PC-3 (cell line): ENCODE measurements around the gene C11orf68. TPM values are rescaled to one million over a fixed set of nuclear protein-coding genes. Genes with fewer than 3 reads are reported as not detected.

Experiments used
- ATAC-seq: fragments of 200-7000 bp; cut with Tn5 transposase; 2 replicates; pipeline ENCODE4 v1.9.1; 2020; ENCODE audit warnings: mild to moderate bottlenecking, moderate library complexity
- BruUV-seq: library from RNA; stranded (reverse); fragments of 400-500 nt; replicated peaks from 2 replicates; lab custom pipeline; 2021; lab: Mats Ljungman, UMichigan
- CTCF ChIA-PET: fragments of 300-600 bp; sonication (Branson Sonifier 250); formaldehyde crosslinking; loops from one replicate; lab custom pipeline; 2022; ENCODE audit warnings: antibody characterized with exemption; lab: Charles Lee
- POLR2A ChIA-PET: fragments of 300-600 bp; sonication (Branson Sonifier 250); formaldehyde crosslinking; loops from one replicate; lab custom pipeline; 2022; ENCODE audit warnings: antibody characterized with exemption; ENCODE audit not compliant: unreplicated experiment; lab: Charles Lee
- DNase-seq: peaks from one replicate; pipeline ENCODE4 v3.0.0-alpha.2; 2015
- H2AFZ ChIP-seq: fragments of 300-600 bp; sonication (generic); 2 replicates; pipeline ENCODE4 v1.6.0; 2016; ENCODE audit warnings: antibody characterized with exemption, low read length
- H3F3A ChIP-seq: fragments of 300-600 bp; sonication (generic); one replicate; pipeline ENCODE4 v1.6.0; 2017; ENCODE audit warnings: antibody characterized with exemption, low read length, control low read depth, mild to moderate bottlenecking; ENCODE audit not compliant: unreplicated experiment
- H3K27ac ChIP-seq: fragments of 300-600 bp; sonication (generic); 2 replicates; pipeline ENCODE4 v1.5.1; 2016; ENCODE audit warnings: mild to moderate bottlenecking, low read length
- H3K27me3 ChIP-seq: fragments of 300-600 bp; sonication (generic); 2 replicates; pipeline ENCODE4 v1.6.1; 2016; ENCODE audit warnings: low read length, mixed read lengths
- H3K36me3 ChIP-seq: fragments of 300-600 bp; sonication (generic); 2 replicates; pipeline ENCODE4 v1.6.1; 2016; ENCODE audit warnings: low read depth, mixed run types, low read length, mixed read lengths
- H3K4me1 ChIP-seq: fragments of 300-600 bp; sonication (generic); 2 replicates; pipeline ENCODE4 v1.5.1; 2016; ENCODE audit warnings: low read length; ENCODE audit not compliant: insufficient read depth
- H3K4me2 ChIP-seq: fragments of 300-600 bp; sonication (generic); 2 replicates; pipeline ENCODE4 v1.6.0; 2016; ENCODE audit warnings: low read length
- H3K4me3 ChIP-seq: fragments of 300-600 bp; sonication (generic); 2 replicates; pipeline ENCODE4 v1.5.1; 2016; ENCODE audit warnings: mild to moderate bottlenecking, low read length, mixed read lengths
- H3K79me2 ChIP-seq: fragments of 300-600 bp; sonication (generic); 2 replicates; pipeline ENCODE4 v1.6.1; 2017; ENCODE audit warnings: low read length, mixed read lengths
- H3K9ac ChIP-seq: fragments of 300-600 bp; sonication (generic); 2 replicates; pipeline ENCODE4 v1.6.0; 2016; ENCODE audit warnings: mild to moderate bottlenecking, low read length
- H3K9me2 ChIP-seq: fragments of 300-600 bp; sonication (generic); replicated peaks from 2 replicates; pipeline ENCODE4 v1.6.1; 2016; ENCODE audit warnings: mixed run types, low read length, mixed read lengths
- H3K9me3 ChIP-seq: fragments of 300-600 bp; sonication (generic); 2 replicates; pipeline ENCODE4 v1.6.1; 2016; ENCODE audit warnings: low read length, mixed read lengths
- H4K20me1 ChIP-seq: fragments of 300-600 bp; sonication (generic); 2 replicates; pipeline ENCODE4 v1.6.1; 2016; ENCODE audit warnings: low read length, mixed read lengths
- EZH2 ChIP-seq: fragments of 300-600 bp; sonication (generic); IDR thresholded peaks from one replicate; pipeline ENCODE4 v1.6.1; 2017; ENCODE audit warnings: antibody characterized with exemption, mild to moderate bottlenecking, low read length; ENCODE audit not compliant: unreplicated experiment
- EZH2phosphoT487 ChIP-seq: fragments of 300-600 bp; sonication (generic); IDR thresholded peaks from 2 replicates; pipeline ENCODE4 v1.6.1; 2018; ENCODE audit warnings: mild to moderate bottlenecking, antibody characterized with exemption, low read length, borderline replicate concordance
- intact Hi-C: fragments of 100-400 bp; cut with micrococcal nuclease; formaldehyde crosslinking; loops from 2 replicates; pipeline ENCODE4 v1.9.0; 2023
- total RNA-seq: library from RNA; depleted of rRNA; stranded (reverse); fragments of >200 nt; gene quantifications from 2 replicates; pipeline ENCODE4 v1.2.3, GENCODE V29; 2014
- TF ChIP-seq, protein P1 (sequence below): fragments of 300-600 bp; sonication (generic); conservative IDR thresholded peaks from 2 replicates; pipeline ENCODE4 v1.5.1; 2017; ENCODE audit warnings: antibody characterized with exemption, low read depth, mild to moderate bottlenecking, low read length

The C11orf68 gene
- total RNA-seq, 1 experiment from 2014 or later, result 61.3 TPM

DNA sequence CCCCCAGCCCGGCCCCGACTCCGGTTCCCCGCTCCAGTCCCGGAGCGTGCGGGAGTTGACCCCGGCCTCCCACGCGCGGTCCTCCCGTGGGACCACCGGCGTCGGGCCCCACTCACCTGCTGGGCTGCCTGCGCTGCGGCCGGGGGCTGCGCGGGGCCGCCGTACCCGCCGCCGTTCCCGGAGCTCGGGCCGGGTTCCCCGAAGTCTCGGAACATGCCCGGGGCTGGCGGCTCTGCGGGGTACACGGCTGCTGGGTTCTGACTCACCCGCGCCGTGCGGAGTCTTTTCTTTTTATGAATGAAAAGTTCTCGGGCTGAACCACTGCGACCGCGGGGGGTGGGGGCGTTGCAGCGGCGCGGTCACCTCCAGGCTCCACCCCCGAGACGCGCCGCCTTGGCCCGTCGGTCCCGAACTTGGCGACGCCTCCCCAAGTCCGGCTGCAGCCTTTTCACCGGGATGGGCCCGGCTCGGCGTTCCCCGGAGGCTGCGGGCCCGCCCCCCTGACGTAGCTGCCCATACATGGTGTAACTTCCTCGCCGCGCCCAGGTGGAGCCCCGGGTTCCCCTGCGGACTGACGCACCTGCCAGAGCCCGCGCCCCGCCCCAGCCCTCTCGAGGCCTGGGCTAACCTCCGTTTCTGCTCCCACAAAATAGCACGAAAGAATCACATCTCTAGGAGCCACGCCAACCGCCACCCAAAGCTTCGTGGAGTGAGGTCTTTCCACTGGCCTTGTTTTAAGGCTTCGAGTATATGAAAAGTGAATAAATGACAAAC is 18.6 kb downstream of the C11orf68 start, which contains the start of gene FOSL1:
Gene FOSL1, minus strand, starts transcription at position 264 of the 774 bp plus-strand sequence. Its CDS starts 49 bp downstream, at position 215.
- POLR2A ChIA-PET, result interaction anchor here (0.5 to 2.9 kb wide), 14 partner anchors 9 to 872 kb away, joined by 3 to 31 read pairs (median 6); partner anchors contain the start of genes CCDC85B, FIBP, MUS81 and NEAT1
- H2AFZ ChIP-seq, result no peak within 1 kb of the TSS

DNA sequence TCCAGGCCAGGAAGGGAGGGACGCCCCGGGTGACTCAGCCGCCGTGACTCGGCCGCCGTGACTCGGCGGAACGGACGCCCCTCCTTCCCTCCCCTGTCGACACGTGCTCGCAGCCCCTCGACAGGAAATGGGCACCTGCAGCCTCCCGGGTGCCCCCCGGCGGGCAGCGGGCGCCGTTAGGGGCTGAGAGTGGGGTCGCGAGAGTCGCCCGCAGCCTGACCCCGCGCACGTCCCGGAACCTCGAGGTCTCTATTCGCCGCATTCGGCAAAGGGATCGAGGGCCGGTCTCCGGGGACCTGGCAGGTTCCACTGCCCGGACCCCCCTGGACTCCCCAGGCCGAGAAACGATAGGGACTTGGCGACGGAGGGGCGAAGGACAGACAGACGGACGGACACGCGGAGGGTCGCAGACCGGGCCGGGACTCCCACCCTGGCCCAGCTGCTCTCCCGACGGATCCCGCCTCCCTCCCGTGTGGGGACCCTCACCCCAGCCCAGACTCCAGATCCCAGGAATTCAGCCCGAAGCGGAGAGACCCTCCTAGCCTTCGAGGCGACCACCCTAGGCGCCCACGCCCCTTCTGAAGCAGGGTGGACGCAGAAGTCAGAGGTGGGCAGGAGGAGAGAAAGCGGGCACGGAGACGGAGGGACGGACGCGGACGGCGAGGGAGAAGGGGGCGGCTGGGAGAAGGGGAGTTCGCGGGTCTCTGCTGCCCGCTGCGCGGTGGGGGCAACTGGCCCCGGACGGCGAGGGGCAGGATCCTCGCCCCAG is 19.3 kb downstream of the C11orf68 start:
- H3K27ac ChIP-seq, result peak overlapping the region; percentile 96
- DNase-seq, result peak; percentile 91
- BruUV-seq, result no TSS peak
- H3K79me2 ChIP-seq, result peaks cover 94% of the 10 kb centered on the region
- H3K9me2 ChIP-seq, result no peaks in the 10 kb centered on the region
- H4K20me1 ChIP-seq, result peaks cover 46% of the 10 kb centered on the region
- no peak for TF ChIP-seq EZH2
- TF ChIP-seq, protein P1, sequence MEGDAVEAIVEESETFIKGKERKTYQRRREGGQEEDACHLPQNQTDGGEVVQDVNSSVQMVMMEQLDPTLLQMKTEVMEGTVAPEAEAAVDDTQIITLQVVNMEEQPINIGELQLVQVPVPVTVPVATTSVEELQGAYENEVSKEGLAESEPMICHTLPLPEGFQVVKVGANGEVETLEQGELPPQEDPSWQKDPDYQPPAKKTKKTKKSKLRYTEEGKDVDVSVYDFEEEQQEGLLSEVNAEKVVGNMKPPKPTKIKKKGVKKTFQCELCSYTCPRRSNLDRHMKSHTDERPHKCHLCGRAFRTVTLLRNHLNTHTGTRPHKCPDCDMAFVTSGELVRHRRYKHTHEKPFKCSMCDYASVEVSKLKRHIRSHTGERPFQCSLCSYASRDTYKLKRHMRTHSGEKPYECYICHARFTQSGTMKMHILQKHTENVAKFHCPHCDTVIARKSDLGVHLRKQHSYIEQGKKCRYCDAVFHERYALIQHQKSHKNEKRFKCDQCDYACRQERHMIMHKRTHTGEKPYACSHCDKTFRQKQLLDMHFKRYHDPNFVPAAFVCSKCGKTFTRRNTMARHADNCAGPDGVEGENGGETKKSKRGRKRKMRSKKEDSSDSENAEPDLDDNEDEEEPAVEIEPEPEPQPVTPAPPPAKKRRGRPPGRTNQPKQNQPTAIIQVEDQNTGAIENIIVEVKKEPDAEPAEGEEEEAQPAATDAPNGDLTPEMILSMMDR, result no peak
- TF ChIP-seq EZH2phosphoT487, result no peak
- intact Hi-C loops, result loop anchor here (1.0 kb wide), 1 partner anchor 12 kb away; no protein-coding TSS in a partner anchor
- H3K4me3 ChIP-seq, result peak overlapping the region; percentile 78
- no peak overlapping the region for H2AFZ ChIP-seq
- H3K4me2 ChIP-seq, result peak overlapping the region; percentile 96
- ChIA-PET POLR2A (interaction anchor here (0.6 to 2.9 kb wide), 6 partner anchors 8 to 38 kb away, joined by 3 to 31 read pairs (median 13); partner anchors contain the start of gene CCDC85B), CTCF (interaction anchor here (0.9 kb wide), 1 partner anchor 16 kb away, joined by 3 read pairs; no protein-coding TSS in a partner anchor)
- peak overlapping the region; percentile 98 for H3K9ac ChIP-seq
- ATAC-seq, result peak; percentile 6
- H3K27me3 ChIP-seq, result no peaks in the 10 kb centered on the region
- H3F3A ChIP-seq, result peaks cover 36% of the 10 kb centered on the region
- H3K4me1 ChIP-seq, result peaks cover 57% of the 10 kb centered on the region
- peaks cover 48% of the 10 kb centered on the region for H3K36me3 ChIP-seq
- H3K9me3 ChIP-seq, result no peaks in the 10 kb centered on the region

More for the DNA sequence above, 18.6 kb downstream of the C11orf68 start, which contains the start of gene FOSL1:
- Histone ChIP-seq H3K9ac (peak within 1 kb of the TSS; percentile 98), H3K4me2 (peak within 1 kb of the TSS; percentile 96), H3K9me3 (no peaks in the 10 kb centered on the region), H4K20me1 (peaks cover 43% of the 10 kb centered on the region), H3K4me1 (peaks cover 55% of the 10 kb centered on the region), H3K9me2 (no peaks in the 10 kb centered on the region), H3K27me3 (no peaks in the 10 kb centered on the region), H3K79me2 (peaks cover 87% of the 10 kb centered on the region), H3K4me3 (peak within 1 kb of the TSS; percentile 78), H3K36me3 (peaks cover 46% of the 10 kb centered on the region), H3K27ac (peak within 1 kb of the TSS; percentile 96), H3F3A (peaks cover 31% of the 10 kb centered on the region)
- CTCF ChIA-PET, result interaction anchor here (0.6 to 1.0 kb wide), 5 partner anchors 9 to 18 kb away, joined by 3 to 24 read pairs (median 3); partner anchors contain the start of gene FIBP
- ATAC-seq (peak; percentile 66), DNase-seq (peak; percentile 99)
- BruUV-seq, result no TSS peak
- TF ChIP-seq, protein P1, result no peak
- TF ChIP-seq EZH2phosphoT487, result no peak
- no peak for TF ChIP-seq EZH2
- intact Hi-C loops, result loop anchor here (1.0 kb wide), 1 partner anchor 11 kb away; no protein-coding TSS in a partner anchor
